Cardiac atrium fibroblast (primary cell): ENCODE measurements around the gene FUT1. TPM values are rescaled to one million over a fixed set of nuclear protein-coding genes. Genes with fewer than 3 reads are reported as not detected.

Experiments
- total RNA-seq: library from RNA; depleted of rRNA; stranded (reverse); fragments of >200 nt; gene quantifications from 2 replicates; pipeline ENCODE4 v1.2.3, GENCODE V29; 2015

The FUT1 gene
- 0.32 and 1.1 TPM in 2 replicates for total RNA-seq

DNA sequence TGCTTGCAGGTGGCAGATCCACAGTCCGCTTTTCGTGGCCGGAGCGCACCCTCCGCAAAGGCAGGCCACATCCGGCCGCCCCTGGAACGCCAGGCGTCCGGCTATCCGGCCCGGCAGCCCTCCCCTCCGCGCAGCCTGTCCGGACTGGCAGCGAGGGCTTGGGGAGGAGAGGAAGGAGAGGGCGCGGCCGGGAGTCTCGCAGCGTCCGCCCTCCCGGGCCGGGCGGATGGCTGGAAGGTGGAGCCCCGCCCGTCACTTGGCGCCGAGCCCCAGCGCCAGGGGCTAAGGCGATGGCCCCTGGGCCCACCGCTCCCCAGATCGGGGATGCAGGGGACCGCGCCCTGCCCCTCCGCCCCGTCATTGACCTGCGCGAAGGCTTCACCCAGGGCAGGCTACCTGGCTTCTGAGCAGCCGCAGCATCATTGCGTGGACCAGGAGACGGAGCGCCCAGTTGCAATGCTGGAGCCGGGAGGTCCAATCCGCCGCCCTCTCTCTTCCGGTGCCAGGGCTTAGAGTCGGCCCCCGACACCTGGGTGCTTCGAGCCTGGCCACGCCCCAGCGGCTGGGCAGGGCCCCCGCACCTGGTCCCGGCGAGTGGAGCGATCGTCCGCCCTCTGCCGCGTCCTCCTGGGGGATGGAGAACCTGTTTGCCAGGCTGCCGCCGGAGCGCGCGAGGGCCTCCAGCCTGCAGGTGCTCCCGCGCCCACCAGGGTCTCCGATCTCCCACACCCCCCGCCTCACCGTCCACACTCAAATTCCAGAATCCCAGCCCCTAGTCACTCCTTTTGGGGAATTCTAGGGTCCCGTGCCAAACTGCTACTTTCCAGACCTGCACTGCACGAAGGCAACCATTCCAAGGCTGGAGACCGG is at the start of gene FUT1:
TSS of gene FUT1 (minus strand) at position 146 of the 870 bp plus-strand sequence. CDS start 1,360 bp downstream, outside the sequence.

DNA sequence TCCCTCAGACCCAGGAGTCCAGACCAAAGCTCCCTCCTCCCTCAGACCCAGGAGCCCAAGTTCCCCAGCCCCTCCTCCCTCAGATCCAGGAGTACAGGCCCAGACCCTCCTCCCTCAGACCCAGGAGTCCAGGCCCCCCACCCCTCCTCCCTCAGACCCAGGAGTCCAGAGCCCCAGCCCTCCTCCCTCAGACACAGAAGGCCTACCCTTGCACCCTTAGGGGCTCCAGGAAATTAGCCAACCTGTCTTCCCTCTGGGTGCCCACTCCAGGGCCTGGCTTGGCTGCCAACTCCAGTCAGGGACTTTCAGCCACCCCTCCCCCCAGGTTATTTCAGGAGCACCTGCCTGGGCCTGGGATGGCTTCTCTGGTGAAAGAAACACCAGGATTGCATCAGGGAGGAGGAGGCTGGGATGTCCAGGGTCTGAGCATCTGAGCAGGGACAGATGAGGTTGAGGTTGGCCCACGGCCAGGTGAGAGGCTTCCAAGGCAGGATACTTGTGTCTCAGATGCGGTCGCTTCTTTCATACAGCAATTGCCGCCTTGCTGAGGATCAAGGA is 2.7 kb upstream of the FUT1 start, which contains the start of gene FGF21:
TSS of gene FGF21 (plus strand) at position 441 of the 558 bp plus-strand sequence. CDS start 713 bp downstream, outside the sequence.

DNA sequence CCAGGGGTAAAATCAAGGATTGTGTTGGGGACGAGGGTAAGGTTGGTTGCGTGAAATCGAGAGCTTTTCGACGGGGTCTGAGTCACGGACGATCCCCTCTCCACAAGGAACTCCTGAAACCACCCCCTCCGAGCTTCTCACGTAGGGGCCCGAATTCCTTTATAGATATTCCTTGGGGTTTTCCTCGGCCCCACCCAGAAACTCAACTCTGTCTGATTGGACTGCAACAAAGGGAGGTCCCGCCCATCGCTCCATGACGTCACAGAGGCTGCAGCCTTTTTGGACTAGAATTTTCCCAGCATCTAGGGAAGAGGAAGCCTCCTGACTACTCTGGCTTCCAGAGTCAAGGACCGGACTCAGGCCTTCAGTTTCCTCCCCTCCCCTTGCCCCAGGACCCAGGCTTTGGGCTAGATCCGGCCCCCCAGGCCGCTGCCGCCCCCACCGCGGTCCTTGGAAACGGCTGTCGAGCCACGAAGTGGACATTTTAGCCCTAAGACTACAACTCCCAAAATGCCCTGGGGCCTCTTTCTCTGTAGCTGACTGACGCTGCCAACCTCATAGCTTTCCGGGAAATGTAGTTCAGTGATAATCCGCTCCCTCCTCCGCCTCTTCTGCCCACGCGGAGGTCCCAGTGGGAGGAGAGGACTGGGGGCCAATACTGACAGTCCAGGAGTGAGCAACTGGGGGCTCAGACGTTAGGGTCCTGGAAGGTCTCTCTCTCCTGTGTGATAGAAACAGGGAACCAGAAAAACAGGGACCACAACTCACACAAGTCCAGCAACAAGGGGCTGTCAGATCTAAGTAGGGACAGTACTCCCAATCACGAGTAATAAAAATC is 5.5 kb downstream of the FUT1 start, which contains the start of gene IZUMO1:
TSS of gene IZUMO1 (minus strand) at position 172 of the 838 bp plus-strand sequence. CDS start 1,050 bp downstream, outside the sequence.

DNA sequence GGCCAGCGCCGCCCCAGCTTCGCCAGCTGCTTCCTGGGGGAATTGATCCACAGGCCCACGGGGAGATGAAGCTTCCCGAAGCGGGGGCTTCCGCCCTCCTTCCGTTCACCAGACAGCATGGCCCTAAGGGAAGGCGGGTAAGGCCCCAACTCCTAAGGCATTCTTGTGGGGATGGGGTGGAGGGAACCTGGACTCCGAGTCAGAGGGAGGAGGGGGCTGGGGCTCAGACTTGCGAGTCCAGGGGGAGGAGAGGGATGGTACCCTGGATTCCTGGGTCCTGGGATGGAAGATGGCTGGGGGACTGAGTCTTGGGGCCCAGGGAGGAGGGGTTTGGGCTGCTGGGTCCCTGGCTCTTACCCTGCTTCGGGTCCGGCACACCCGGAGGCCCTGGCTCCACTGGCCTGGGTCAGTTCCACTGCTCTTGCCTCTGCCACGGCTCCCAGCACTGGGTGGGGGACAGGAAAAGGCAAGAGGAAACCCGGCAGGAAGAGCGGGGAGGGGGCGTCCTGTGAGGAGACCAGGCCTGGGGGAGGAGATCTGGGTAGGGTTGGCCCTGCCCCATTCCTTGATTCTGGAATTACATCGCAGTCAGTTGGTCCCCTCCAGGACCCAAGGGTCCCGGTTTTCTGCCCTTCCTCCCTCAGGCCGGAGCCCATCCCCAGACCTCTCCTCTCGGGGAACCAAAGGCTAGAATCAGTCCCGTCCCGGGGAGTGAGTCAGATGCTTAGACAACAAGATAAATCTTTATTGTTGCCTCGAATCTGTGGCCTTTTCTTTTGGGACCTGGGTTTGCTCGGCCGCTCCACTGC is 12.1 kb downstream of the FUT1 start, which contains the start of gene RASIP1:
TSS of gene RASIP1 (minus strand) at position 447 of the 809 bp plus-strand sequence. CDS start at position 119, 328 bp downstream.

DNA sequence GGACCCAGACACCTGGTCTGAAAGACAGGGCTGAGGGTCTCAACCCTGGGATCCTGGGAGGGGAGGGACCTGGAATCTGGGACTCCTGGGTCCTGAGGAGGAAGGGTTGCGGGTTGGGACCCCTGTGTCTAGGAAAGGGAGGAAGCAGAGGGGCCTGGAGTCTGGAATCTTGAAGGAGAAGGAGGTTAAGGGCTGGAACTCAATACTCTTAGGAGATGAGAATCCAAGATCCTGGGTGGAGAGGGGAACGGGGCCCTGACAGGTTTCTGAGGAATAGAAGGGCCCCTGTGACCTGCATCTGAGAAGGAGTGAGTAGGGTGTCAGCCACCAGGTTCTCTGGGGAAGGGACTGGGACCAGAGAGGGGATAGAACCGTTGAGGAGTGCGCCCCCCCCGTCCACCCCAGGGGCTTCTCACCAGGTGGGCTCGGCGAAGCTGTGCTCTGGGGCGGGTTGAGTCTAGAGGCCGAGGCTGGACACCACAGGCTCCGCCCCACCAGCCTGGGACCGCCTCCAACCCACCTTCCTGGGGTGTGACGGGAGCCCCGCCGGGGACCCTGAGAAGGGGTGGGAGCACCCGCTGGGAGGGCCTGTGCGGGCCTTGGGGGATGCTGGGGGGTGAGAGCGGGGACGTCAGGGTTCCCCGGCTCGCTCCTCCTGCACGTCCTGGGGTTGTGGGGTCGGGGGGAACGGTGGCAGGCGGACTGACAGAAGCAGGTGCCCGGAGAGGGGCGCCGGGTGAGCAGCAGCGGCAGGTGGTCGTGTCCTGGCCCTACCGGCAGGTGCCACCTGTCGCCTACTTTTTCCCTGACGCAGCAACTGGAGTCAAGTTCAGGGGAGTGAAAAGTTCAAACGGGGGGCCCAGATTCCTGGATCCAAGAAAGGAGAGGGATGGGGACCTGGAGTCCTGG is 32.9 kb downstream of the FUT1 start, which contains the start of gene MAMSTR:
TSS of gene MAMSTR (minus strand) at position 463 of the 909 bp plus-strand sequence. CDS start 694 bp downstream, outside the sequence.

Other genes with a start within 250 kb of the FUT1 start
- gene LMTK3, start 240.8 kb downstream of the FUT1 start, total RNA-seq, result 0.49 TPM in 1 of 2 replicates, not detected in the other
- not detected in 2 replicates for gene SULT2B1, start 200.5 kb downstream of the FUT1 start, total RNA-seq
- not detected in 2 replicates for gene SPACA4, start 145.9 kb downstream of the FUT1 start, total RNA-seq
- gene FAM83E, start 137.6 kb downstream of the FUT1 start, total RNA-seq, result 0.32 TPM in 1 of 2 replicates, not detected in the other
- gene RPL18, start 133.5 kb downstream of the FUT1 start, total RNA-seq, result 2,406 and 2,632 TPM in 2 replicates
- 8.3 and 13.4 TPM in 2 replicates for gene SPHK2, start 133.1 kb downstream of the FUT1 start, total RNA-seq
- 1.3 and 3.6 TPM in 2 replicates for gene DBP, start 115.3 kb downstream of the FUT1 start, total RNA-seq
- 1.1 and 3.2 TPM in 2 replicates for gene CA11, start 106.5 kb downstream of the FUT1 start, total RNA-seq
- not detected in 2 replicates for gene NTN5, start 79.6 kb downstream of the FUT1 start, total RNA-seq
- gene FUT2, start 56.7 kb downstream of the FUT1 start, total RNA-seq, result not detected in 2 replicates
- 0.32 and 0.72 TPM in 2 replicates for gene MAMSTR, start 32.9 kb downstream of the FUT1 start, total RNA-seq
- gene RASIP1, start 12.0 kb downstream of the FUT1 start, total RNA-seq, result 2.2 and 3.4 TPM in 2 replicates
- not detected in 2 replicates for gene IZUMO1, start 5.7 kb downstream of the FUT1 start, total RNA-seq
- gene FGF21, start 2.9 kb upstream of the FUT1 start, total RNA-seq, result not detected in 2 replicates
- 50.5 and 82.1 TPM in 2 replicates for gene BCAT2, start 58.4 kb upstream of the FUT1 start, total RNA-seq
- gene HSD17B14, start 83.8 kb upstream of the FUT1 start, total RNA-seq, result 0.49 and 1.8 TPM in 2 replicates
- 9.7 and 28.4 TPM in 2 replicates for gene PLEKHA4, start 116.0 kb upstream of the FUT1 start, total RNA-seq
- 51.0 and 87.6 TPM in 2 replicates for gene PPP1R15A, start 119.8 kb upstream of the FUT1 start, total RNA-seq
- gene TULP2, start 146.1 kb upstream of the FUT1 start, total RNA-seq, result 2.8 TPM in 1 of 2 replicates, not detected in the other
- gene NUCB1, start 147.7 kb upstream of the FUT1 start, total RNA-seq, result 580 and 629 TPM in 2 replicates
- gene DHDH, start 181.1 kb upstream of the FUT1 start, total RNA-seq, result not detected in 2 replicates
- 85.0 and 99.0 TPM in 2 replicates for gene BAX, start 202.2 kb upstream of the FUT1 start, total RNA-seq
- gene FTL, start 212.7 kb upstream of the FUT1 start, total RNA-seq, result 7,567 and 8,205 TPM in 2 replicates
- gene GYS1, start 240.7 kb upstream of the FUT1 start, total RNA-seq, result 135 and 151 TPM in 2 replicates
- 155 and 181 TPM in 2 replicates for gene RUVBL2, start 241.2 kb upstream of the FUT1 start, total RNA-seq